ENCODE results near the gene DDA1. TPM values are rescaled to one million over a fixed set of nuclear protein-coding genes. Genes with fewer than 3 reads are reported as not detected.

DDA1 gene
- total and polyA plus RNA-seq, 2 of the 13 experiments (the other 11 are each of a cell fraction or from before 2014, with no cell fraction given) = 24.5 to 26.0 TPM

- 95% methylated on average over 40 of the region's 40 CpGs for WGBS (ENCODE audit: low lambda C conversion rate)
- in situ Hi-C loops (cut with HindIII; ENCODE audit: extremely low pct_ligation_motif_present, low pct_unique_long_range_greater_than_20kb) (no loop called here), intact Hi-C loops (cut with micrococcal nuclease; ENCODE audit: unreplicated experiment) (no loop called here)
- no peak overlapping the region for H2AFZ ChIP-seq (ENCODE audit: low read length)
- peaks cover 12 to 35% of the 10 kb centered on the region in 2 experiments; a peak in 4 of 5 replicates for H3K36me3 ChIP-seq (replicated peaks in 1 of 2; ENCODE audit: control insufficient read depth in 1 of 2, insufficient read depth in 2 of 2, low read length in 2 of 2)
- ATAC-seq (no peak), FAIRE-seq (no peak), DNase-seq (ENCODE audit: low spot score) (no peak)
- no peaks in the 10 kb centered on the region for H3K79me2 ChIP-seq (ENCODE audit: insufficient read depth, low read length)
- no peaks in the 10 kb centered on the region for H3K9me3 ChIP-seq (ENCODE audit: low read length)
- H4K20me1 ChIP-seq (ENCODE audit: insufficient read depth, low read length) = no peaks in the 10 kb centered on the region
- no peak overlapping the region for H3K4me3 ChIP-seq (replicated peaks in 1 of 3; ENCODE audit: insufficient read depth in 1 of 3, low read depth in 2 of 3, low read length in 3 of 3)
- H3K9ac ChIP-seq (ENCODE audit: insufficient read depth, low read depth, low read length) = no peak overlapping the region
- no peak overlapping the region for H3K4me2 ChIP-seq (ENCODE audit: low read depth, low read length)
- ChIA-PET CTCF (ENCODE audit: low intra/inter-chr PET ratio, low total read pairs) (no interaction called here), POLR2A (no interaction called here)
- TSS peak; percentile 53 for BruUV-seq (replicated peaks)
- no peak overlapping the region for H3K27ac ChIP-seq (ENCODE audit: extremely low read length, insufficient read depth, low read length)
- no peaks in the 10 kb centered on the region for H3K27me3 ChIP-seq (ENCODE audit: control insufficient read depth in 1 of 2, insufficient read depth in 2 of 2, low read length in 2 of 2)
- H3K4me1 ChIP-seq (ENCODE audit: insufficient read depth, low read length) = no peaks in the 10 kb centered on the region
- TF ChIP-seq CAMTA2 (CRISPR knock-in tag; IDR thresholded peaks at IDR 0.05; ENCODE audit: borderline replicate concordance) (no peak), ZNF468 (CRISPR knock-in tag; IDR thresholded peaks at IDR 0.05) (no peak), TEAD2 (CRISPR knock-in tag; IDR thresholded peaks at IDR 0.05) (no peak), PRDM15 (CRISPR knock-in tag; IDR thresholded peaks at IDR 0.05) (no peak), HNRNPH1 (optimal IDR thresholded peaks at IDR 0.05; ENCODE audit: low read depth, low read length) (no peak), SOX5 (CRISPR knock-in tag; IDR thresholded peaks at IDR 0.05; ENCODE audit: borderline replicate concordance) (no peak), HNF1B (CRISPR knock-in tag; IDR thresholded peaks at IDR 0.05) (no peak), CSRNP1 (CRISPR knock-in tag; IDR thresholded peaks at IDR 0.05) (no peak), HOXA7 (CRISPR knock-in tag; IDR thresholded peaks at IDR 0.05) (no peak), CSRNP2 (CRISPR knock-in tag; conservative IDR thresholded peaks at IDR 0.05; ENCODE audit: low read depth) (no peak), ZNF768 (CRISPR knock-in tag; IDR thresholded peaks at IDR 0.05) (no peak)
- TF ChIP-seq, protein P1, sequence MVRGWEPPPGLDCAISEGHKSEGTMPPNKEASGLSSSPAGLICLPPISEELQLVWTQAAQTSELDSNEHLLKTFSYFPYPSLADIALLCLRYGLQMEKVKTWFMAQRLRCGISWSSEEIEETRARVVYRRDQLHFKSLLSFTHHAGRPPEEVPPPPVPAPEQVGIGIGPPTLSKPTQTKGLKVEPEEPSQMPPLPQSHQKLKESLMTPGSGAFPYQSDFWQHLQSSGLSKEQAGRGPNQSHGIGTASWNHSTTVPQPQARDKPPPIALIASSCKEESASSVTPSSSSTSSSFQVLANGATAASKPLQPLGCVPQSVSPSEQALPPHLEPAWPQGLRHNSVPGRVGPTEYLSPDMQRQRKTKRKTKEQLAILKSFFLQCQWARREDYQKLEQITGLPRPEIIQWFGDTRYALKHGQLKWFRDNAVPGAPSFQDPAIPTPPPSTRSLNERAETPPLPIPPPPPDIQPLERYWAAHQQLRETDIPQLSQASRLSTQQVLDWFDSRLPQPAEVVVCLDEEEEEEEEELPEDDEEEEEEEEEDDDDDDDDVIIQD (CRISPR knock-in tag; IDR thresholded peaks at IDR 0.05; ENCODE audit: low read depth) = no peak
Observed at GRCh38 chr19:17319473-17320238, 10.3 kb downstream of the DDA1 start.
